GM19397 (cell line): Measurements from ENCODE around the gene MAP3K12.
A peak's percentile ranks its signal among the peaks of the same experiment; 100 is the strongest.
"Not testable (repeated sequence)": the region's sequence is repeated elsewhere in the genome, so short reads cannot be mapped to it uniquely, and the experiment has no call there.

Experiments
- ATAC-seq: cut with Tn5 transposase; IDR thresholded peaks from one replicate; pipeline ENCODE4 v1.9.1; 2021; ENCODE audit warnings: mild to moderate bottlenecking, moderate library complexity; ENCODE audit not compliant: unreplicated experiment

MAP3K12 gene

GRCh38 chr12:53450936-53451335 lies 48.3 kb downstream of the MAP3K12 start:
- no peak for ATAC-seq

GRCh38 chr12:53444593-53445325 lies 54.5 kb downstream of the MAP3K12 start:
- not testable (repeated sequence) for ATAC-seq

GRCh38 chr12:53443955-53444354 lies 55.3 kb downstream of the MAP3K12 start:
- no peak for ATAC-seq

GRCh38 chr12:53441040-53441833 lies 58.0 kb downstream of the MAP3K12 start, which contains the start of gene PRR13:
TSS of gene PRR13 (plus strand) at chr12:53441734. CDS start at chr12:53442715, 981 bp downstream.
- ATAC-seq, result peak; percentile 99

- not testable (repeated sequence) for ATAC-seq
Observed at GRCh38 chr12:53439582-53439981, 59.7 kb downstream of the MAP3K12 start.

- ATAC-seq, result not testable (repeated sequence)
Observed at GRCh38 chr12:53435326-53435725, 63.9 kb downstream of the MAP3K12 start.

- no peak for ATAC-seq
Observed at GRCh38 chr12:53431187-53431586, 68.1 kb downstream of the MAP3K12 start.

- no peak for ATAC-seq
Observed at GRCh38 chr12:53430116-53430515, 69.1 kb downstream of the MAP3K12 start.
